CD4-positive, alpha-beta T cell (primary cell): Measurements from ENCODE around the gene NUDT19. TPM values are rescaled to one million over a fixed set of nuclear protein-coding genes. Genes with fewer than 3 reads are reported as not detected.

Source experiments
- ATAC-seq: fragments of 200-7000 bp; cut with Tn5 transposase; one replicate; pipeline ENCODE4 v1.10.0; 2022; ENCODE audit warnings: mild to moderate bottlenecking; ENCODE audit not compliant: poor library complexity
- CTCF ChIA-PET: fragments of 350-600 bp; sonication (Branson Sonifier 250); formaldehyde crosslinking; loops from one replicate; lab custom pipeline; 2021; ENCODE audit warnings: antibody characterized with exemption, inconsistent platforms; lab: Charles Lee
- POLR2A ChIA-PET: fragments of 350-600 bp; sonication (Branson Sonifier 250); formaldehyde crosslinking; loops from one replicate; lab custom pipeline; 2021; ENCODE audit warnings: antibody characterized with exemption, inconsistent platforms; lab: Charles Lee
- DNase-seq, 14 experiments: peaks; one replicate each; pipeline ENCODE4 v3.0.0-alpha.2; 2013 to 2020; ENCODE audit warnings: mixed read lengths in 2 of 14
- H3K27ac ChIP-seq, 2 donors: one replicate each; pipeline versions ENCODE4 v1.5.1 to v1.7.0; 2013; ENCODE audit warnings: low read length in 2 of 2, low read depth in 1 of 2, mild to moderate bottlenecking in 1 of 2
- H3K27me3 ChIP-seq, 2 experiments: 1 replicate in 1 of 2; 2 replicates in 1 of 2; pipeline versions ENCODE4 v1.6.1 to v1.7.0; 2013; ENCODE audit warnings: low read length in 2 of 2, control low read depth in 1 of 2, mild to moderate bottlenecking in 1 of 2, moderate library complexity in 1 of 2; ENCODE audit not compliant: insufficient read depth in 2 of 2, control insufficient read depth in 1 of 2
- H3K36me3 ChIP-seq: one replicate; pipeline ENCODE4 v1.6.1; 2013; ENCODE audit warnings: low read length, control low read depth; ENCODE audit not compliant: insufficient read depth
- H3K4me1 ChIP-seq: one replicate; pipeline ENCODE4 v1.6.1; 2013; ENCODE audit warnings: low read length, control low read depth; ENCODE audit not compliant: insufficient read depth
- H3K4me3 ChIP-seq: one replicate; pipeline ENCODE4 v1.5.1; 2013; ENCODE audit warnings: mild to moderate bottlenecking, low read length, moderate library complexity
- H3K9me3 ChIP-seq, 2 experiments: 1 replicate in 1 of 2; 2 replicates in 1 of 2; pipeline versions ENCODE4 v1.6.1 to v1.7.0; 2013; ENCODE audit warnings: low read length in 2 of 2, mild to moderate bottlenecking in 2 of 2, control low read depth in 1 of 2, moderate library complexity in 1 of 2; ENCODE audit not compliant: control insufficient read depth in 1 of 2, insufficient read depth in 1 of 2
- H3K27ac Mint-ChIP-seq: one replicate; pipeline ENCODE4 v1.8.0; 2020; ENCODE audit warnings: mixed read lengths
- H3K27me3 Mint-ChIP-seq: one replicate; pipeline ENCODE4 v1.8.0; 2021; ENCODE audit warnings: mixed read lengths
- H3K36me3 Mint-ChIP-seq: one replicate; pipeline ENCODE4 v1.8.0; 2021; ENCODE audit warnings: low read depth, mixed read lengths
- H3K4me1 Mint-ChIP-seq: one replicate; pipeline ENCODE4 v1.8.0; 2021; ENCODE audit warnings: low read depth, mixed read lengths
- H3K4me3 Mint-ChIP-seq: one replicate; pipeline ENCODE4 v1.8.0; 2020; ENCODE audit warnings: mild to moderate bottlenecking, mixed read lengths
- H3K9me3 Mint-ChIP-seq: one replicate; pipeline ENCODE4 v1.8.0; 2020; ENCODE audit warnings: mixed read lengths
- CTCF ChIP-seq: fragments of 200-600 bp; IDR thresholded peaks from one replicate; pipeline ENCODE4 v1.8.0; 2022; ENCODE audit warnings: antibody characterized with exemption, mild to moderate bottlenecking
- intact Hi-C, 2 experiments: fragments of 100-400 bp; cut with DNase I in 1 of 2; cut with micrococcal nuclease in 1 of 2; formaldehyde crosslinking; loops; one replicate each; pipeline versions ENCODE4 v1.15.1 to v1.9.0; 2023 to 2025; cut with DNase I, micrococcal nuclease
- total RNA-seq, 174 experiments: library from RNA in 2 of 174; stranded (reverse) in 2 of 174; gene quantifications; one replicate each; pipeline ENCODE4 v1.2.3 and lab custom pipeline; 2021 to 2026

NUDT19 gene
- total RNA-seq, 2 experiments from 2014 or later = 7.9 to 8.2 TPM

GRCh38 chr19:32662186-32662585 lies 29.4 kb upstream of the NUDT19 start:
- H3K27me3 Mint-ChIP-seq = no peaks in the 10 kb centered on the region
- no peaks in the 10 kb centered on the region for H3K9me3 ChIP-seq
- H3K9me3 Mint-ChIP-seq = no peaks in the 10 kb centered on the region
- ChIA-PET POLR2A (no interaction called here), CTCF (no interaction called here)
- peaks cover 20% of the 10 kb centered on the region for H3K36me3 Mint-ChIP-seq
- ATAC-seq = no peak
- no peak overlapping the region for H3K27ac ChIP-seq
- H3K4me3 ChIP-seq = no peak overlapping the region
- no peak overlapping the region for H3K4me3 Mint-ChIP-seq
- no peak overlapping the region for H3K27ac Mint-ChIP-seq
- peaks cover 11% of the 10 kb centered on the region for H3K4me1 Mint-ChIP-seq
- no peaks in the 10 kb centered on the region for H3K4me1 ChIP-seq
- TF ChIP-seq CTCF = no peak
- intact Hi-C loops = no loop called here
- DNase-seq = no peak
- H3K36me3 ChIP-seq = peaks cover 24% of the 10 kb centered on the region
- no peaks in the 10 kb centered on the region for H3K27me3 ChIP-seq

- H3K36me3 Mint-ChIP-seq = peaks cover 21% of the 10 kb centered on the region
- peaks cover 27% of the 10 kb centered on the region for H3K4me1 Mint-ChIP-seq
- ATAC-seq = no peak
- H3K9me3 ChIP-seq = no peaks in the 10 kb centered on the region
- no peaks in the 10 kb centered on the region for H3K9me3 Mint-ChIP-seq
- H3K36me3 ChIP-seq = peaks cover 7% of the 10 kb centered on the region
- no peak overlapping the region for H3K27ac ChIP-seq
- no peak for DNase-seq
- TF ChIP-seq CTCF = no peak
- ChIA-PET POLR2A (interaction anchor here (1.3 kb wide), 1 partner anchor 9 kb away, joined by 4 read pairs; the partner anchor contains the start of gene ANKRD27), CTCF (no interaction called here)
- H3K4me3 Mint-ChIP-seq = no peak overlapping the region
- no peak overlapping the region for H3K4me3 ChIP-seq
- no peaks in the 10 kb centered on the region for H3K27me3 Mint-ChIP-seq
- no peaks in the 10 kb centered on the region for H3K27me3 ChIP-seq
- intact Hi-C loops = no loop called here
- H3K4me1 ChIP-seq = peaks cover 12% of the 10 kb centered on the region
- H3K27ac Mint-ChIP-seq = no peak overlapping the region
Measured at GRCh38 chr19:32666084-32666483, 25.5 kb upstream of the NUDT19 start.

GRCh38 chr19:32669310-32669709 lies 22.3 kb upstream of the NUDT19 start:
- TF ChIP-seq CTCF = no peak
- Mint-ChIP-seq H3K4me3 (peak overlapping the region; percentile 54), H3K36me3 (peaks cover 23% of the 10 kb centered on the region), H3K9me3 (no peaks in the 10 kb centered on the region), H3K27ac (peak overlapping the region; percentile 49), H3K4me1 (peaks cover 48% of the 10 kb centered on the region), H3K27me3 (no peaks in the 10 kb centered on the region)
- POLR2A ChIA-PET = no interaction called here
- Histone ChIP-seq H3K4me1 (peaks cover 39% of the 10 kb centered on the region), H3K27me3 (no peaks in the 10 kb centered on the region), H3K36me3 (peaks cover 5% of the 10 kb centered on the region), H3K27ac (no peak overlapping the region), H3K9me3 (no peaks in the 10 kb centered on the region), H3K4me3 (no peak overlapping the region)
- DNase-seq (no peak), ATAC-seq (no peak)
- CTCF ChIA-PET = no interaction called here
- intact Hi-C loops = no loop called here
